CD4-positive, alpha-beta T cell treated with Interleukin-4 for 4 hours (primary cell): Measurements from ENCODE around the gene MTG1.
"Not testable (repeated sequence)": the region's sequence is repeated elsewhere in the genome, so short reads cannot be mapped to it uniquely, and the experiment has no call there.

Source experiments
- DNase-seq: peaks from one replicate; pipeline ENCODE4 v3.0.0-alpha.2; 2020

MTG1 gene

GRCh38 chr10:133431888-133432613 lies 38.1 kb downstream of the MTG1 start:
- DNase-seq: not testable (repeated sequence)

DNA sequence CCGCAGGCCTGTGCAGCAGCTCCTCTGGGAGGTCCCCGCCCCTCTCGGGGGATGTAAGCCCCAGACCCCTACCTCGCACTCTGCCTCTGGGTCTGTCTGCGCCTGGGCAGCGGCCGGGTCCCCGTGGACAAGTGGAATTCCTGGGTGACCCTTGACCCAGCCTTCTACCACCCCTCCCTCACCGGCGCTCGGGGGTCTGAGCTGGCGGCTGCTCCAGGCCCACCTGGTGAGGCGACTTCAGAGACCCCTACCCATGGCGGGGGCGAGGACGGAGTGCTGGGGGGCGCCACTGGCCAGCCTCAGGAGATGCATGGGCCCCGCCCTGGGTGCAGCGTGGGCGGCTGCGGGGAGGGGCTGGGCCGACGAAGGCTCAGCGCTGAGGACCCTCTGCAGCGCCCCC lies 38.8 kb downstream of the MTG1 start:
- not testable (repeated sequence) for DNase-seq

DNA sequence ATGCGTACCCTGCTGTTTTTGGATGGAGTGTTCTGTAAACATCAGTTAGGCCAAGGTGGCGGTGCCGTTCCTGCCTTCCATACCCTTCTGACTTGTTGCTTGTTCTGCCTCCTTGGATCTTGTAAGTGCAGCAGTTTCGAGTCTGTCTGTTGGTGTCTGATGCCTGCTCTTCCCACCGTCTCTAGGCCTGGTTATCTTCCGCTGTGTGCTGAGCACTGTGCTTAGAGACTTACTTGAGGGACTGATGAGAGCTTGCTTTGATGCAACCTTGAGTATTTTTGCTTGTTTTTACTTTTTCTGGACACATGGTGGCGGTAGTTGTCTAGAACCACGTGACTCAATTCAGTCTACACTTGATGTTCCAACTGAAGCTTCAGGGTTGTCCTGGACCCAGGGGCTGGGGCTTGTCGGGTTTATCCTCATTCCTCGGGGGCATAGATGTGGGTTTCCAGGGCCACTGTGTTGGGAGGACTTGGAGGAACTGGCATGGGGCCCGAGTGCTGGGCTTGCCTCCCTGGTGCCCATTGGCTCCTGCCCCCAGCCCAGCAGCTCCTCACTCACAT lies 44.8 kb downstream of the MTG1 start:
- DNase-seq: peak; percentile 42

GRCh38 chr10:133439517-133440461 lies 45.8 kb downstream of the MTG1 start:
- no peak for DNase-seq

GRCh38 chr10:133440633-133441285 lies 46.8 kb downstream of the MTG1 start:
- DNase-seq: no peak

GRCh38 chr10:133441356-133441755 lies 47.4 kb downstream of the MTG1 start:
- DNase-seq: not testable (repeated sequence)

GRCh38 chr10:133441780-133442179 lies 47.8 kb downstream of the MTG1 start:
- no peak for DNase-seq

- DNase-seq: peak; percentile 30
Measured at GRCh38 chr10:133442191-133442966, 48.4 kb downstream of the MTG1 start.

- no peak for DNase-seq
Measured at GRCh38 chr10:133442967-133443924, 49.3 kb downstream of the MTG1 start.

GRCh38 chr10:133444342-133445267 lies 50.6 kb downstream of the MTG1 start:
- no peak for DNase-seq

DNA sequence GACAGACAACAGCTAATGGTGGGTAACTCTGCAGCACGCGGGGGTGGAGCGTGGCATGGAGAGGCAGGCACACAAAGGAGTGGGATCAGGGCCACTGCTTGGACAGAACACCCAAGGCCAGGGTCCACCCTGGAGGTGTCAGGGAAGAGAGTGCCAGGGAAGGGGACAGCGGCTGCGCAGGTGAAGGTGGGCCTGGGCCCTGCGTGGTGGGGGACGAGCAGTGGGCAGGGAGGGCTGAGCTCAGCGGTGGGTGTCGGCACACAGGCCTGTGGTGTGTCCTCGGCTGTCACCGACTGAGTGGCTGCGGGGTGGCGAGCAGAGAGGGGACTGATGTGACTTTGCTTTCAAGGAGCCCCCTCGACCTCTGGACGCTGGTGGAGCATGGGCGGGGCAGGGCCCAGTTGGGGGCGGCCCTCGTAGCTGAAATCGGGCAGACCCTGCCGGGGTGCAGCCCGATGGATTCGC lies 51.3 kb downstream of the MTG1 start:
- no peak for DNase-seq

- DNase-seq: no peak
Measured at GRCh38 chr10:133445751-133446708, 52.1 kb downstream of the MTG1 start.

GRCh38 chr10:133446979-133447378 lies 53.0 kb downstream of the MTG1 start:
- DNase-seq: no peak

DNA sequence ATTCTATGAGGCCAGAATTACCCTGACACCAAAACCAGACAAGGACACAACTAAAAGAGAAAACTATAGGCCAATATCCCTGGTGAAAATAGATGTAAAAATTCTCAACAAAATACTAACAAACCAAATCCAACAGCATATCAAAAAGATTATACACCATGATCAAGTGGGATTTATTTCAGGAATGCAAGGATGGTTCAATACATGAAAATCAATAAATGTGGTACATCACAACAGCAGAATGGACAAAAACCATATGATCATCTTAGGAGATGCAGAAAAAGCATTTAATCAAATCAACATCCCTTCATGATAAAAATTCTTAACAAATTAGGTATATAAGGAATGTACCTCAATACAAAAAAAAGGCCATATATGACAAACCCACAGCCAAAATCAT lies 54.2 kb downstream of the MTG1 start:
- no peak for DNase-seq

GRCh38 chr10:133451346-133451745 lies 57.4 kb downstream of the MTG1 start:
- DNase-seq: no peak

DNA sequence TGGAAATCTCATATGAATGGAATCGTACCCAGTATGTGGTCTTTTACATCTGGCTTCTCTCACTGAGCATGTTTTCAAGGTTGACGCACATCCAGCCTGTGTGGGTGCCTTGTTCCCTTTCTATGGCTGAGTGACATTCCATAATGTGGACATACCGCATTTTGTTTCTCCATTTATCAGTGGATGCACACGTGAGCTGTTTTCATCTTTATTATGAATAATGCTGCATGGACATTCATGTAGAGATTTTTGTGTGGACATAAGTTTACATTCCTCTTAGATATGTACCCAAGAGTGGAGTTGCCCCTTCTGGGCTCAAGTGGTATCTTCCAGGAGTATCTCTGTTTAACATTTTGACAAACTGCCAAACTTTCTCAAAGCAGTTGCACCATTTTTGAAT lies 58.5 kb downstream of the MTG1 start:
- no peak for DNase-seq

DNA sequence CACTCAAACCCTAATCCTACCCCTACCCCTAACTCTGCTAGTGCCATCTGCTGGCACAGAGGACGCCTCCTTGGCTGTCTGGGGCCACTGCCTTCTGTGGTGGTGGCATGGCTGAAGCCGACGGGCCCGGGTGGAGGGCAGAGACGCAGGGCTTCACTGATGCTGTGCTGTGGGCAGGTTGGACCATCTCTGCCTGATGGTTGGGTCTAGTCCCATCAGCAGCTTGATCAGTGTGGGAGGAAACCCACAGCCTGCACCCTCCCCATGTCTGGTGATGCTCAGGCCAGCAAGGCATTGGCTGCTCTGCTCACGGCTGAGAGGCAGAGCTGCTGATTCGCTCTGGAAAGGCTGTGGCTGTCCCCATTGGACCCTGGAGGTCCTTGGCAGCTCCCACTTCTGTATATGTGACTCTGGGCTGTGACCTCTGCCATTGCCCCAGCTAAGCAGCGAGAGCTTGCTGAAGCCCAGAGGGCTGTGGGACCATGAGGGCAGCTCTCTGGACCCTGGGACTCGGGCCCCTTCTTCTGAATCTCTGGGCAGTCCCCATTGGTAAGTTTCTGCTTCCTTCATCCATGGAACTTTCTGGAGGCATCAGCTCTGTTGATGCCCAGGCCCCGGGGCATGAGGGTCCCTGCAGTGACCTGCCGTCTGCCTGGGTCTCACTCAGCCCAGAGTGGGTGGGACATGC lies 59.7 kb downstream of the MTG1 start, which contains the start of gene SCART1:
TSS of gene SCART1 (plus strand) at position 430 of the 688 bp plus-strand sequence. CDS start at position 483, 53 bp downstream.
- peak; percentile 21 for DNase-seq
